Measurements from ENCODE around the gene GPR45. TPM values are rescaled to one million over a fixed set of nuclear protein-coding genes. Genes with fewer than 3 reads are reported as not detected.

GPR45 gene
- total RNA-seq, 1 experiment from 2014 or later: not detected

Other genes starting within 250 kb of the GPR45 start
- gene MRPS9, start 203.7 kb upstream of the GPR45 start, total RNA-seq (2014; rRNA removed; shearing (Covaris generic)): 24.8 and 25.4 TPM in 2 replicates
- gene TGFBRAP1, start 88.0 kb downstream of the GPR45 start, total RNA-seq (2014; rRNA removed; shearing (Covaris generic)): 35.0 and 35.8 TPM in 2 replicates
- 6.7 and 7.7 TPM in 2 replicates for gene C2orf49, start 95.8 kb downstream of the GPR45 start, total RNA-seq (2014; rRNA removed; shearing (Covaris generic))
- gene FHL2, start 157.3 kb downstream of the GPR45 start, total RNA-seq (2014; rRNA removed; shearing (Covaris generic)): 56.2 and 56.4 TPM in 2 replicates